Superior temporal gyrus (tissue), 1 donor: ENCODE data around the gene HMGN2.
"Not testable (repeated sequence)": the region's sequence is repeated elsewhere in the genome, so short reads cannot be mapped to it uniquely, and the experiment has no call there.

ENCODE experiments used
- DNase-seq: peaks from one replicate; pipeline ENCODE4 v3.0.0-alpha.2; 2016; ENCODE audit errors: extremely low spot score

HMGN2 gene

DNA sequence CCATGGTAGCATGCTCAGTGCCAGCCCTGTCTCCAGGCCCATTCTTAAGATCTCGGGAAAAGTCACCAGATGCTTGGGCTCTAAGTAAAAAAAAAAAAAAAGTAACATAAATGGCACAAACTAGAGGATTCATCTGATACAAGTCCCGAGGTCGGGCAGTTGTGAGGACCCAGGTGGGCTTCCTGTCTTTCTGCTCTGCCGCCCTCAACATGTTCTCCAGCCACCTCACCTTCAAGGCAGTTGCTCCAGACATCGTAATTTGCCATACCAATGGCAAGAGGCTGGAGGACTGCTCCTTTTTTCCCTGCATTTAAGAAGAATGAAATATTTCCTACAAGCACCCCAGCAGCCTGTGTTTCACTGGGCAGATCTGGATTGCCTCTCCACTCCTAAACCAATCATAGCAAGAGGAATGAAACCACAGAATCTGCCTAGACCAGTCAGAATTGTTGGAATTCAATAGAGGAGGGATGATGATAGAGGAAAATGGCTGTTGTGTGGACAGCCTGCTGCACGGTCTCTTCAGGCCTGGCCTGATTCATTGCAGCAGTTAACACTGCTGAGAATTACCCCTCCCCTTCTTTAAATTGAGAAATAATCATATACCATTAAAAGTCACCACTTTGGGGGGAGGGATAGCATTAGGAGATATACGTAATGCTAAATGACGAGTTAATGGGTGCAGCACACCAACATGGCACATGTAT lies 5.4 kb downstream of the HMGN2 start:
- DNase-seq: no peak

DNA sequence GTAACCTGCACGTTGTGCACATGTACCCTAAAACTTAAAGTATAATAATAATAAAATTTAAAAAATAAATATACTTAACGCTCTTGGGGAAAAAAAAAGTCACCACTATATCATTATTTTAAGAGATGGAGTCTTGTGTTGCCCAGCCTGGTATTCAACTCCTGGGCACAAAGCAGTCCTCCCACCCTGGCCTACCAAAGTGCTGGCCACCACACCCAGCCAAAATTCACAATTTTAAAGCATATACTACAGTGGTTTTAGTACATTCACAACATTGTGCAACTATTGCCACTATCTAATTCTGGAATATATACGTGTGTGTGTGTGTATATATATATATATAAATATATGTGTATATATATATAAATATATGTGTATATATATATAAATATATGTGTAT lies 5.9 kb downstream of the HMGN2 start:
- no peak for DNase-seq

DNA sequence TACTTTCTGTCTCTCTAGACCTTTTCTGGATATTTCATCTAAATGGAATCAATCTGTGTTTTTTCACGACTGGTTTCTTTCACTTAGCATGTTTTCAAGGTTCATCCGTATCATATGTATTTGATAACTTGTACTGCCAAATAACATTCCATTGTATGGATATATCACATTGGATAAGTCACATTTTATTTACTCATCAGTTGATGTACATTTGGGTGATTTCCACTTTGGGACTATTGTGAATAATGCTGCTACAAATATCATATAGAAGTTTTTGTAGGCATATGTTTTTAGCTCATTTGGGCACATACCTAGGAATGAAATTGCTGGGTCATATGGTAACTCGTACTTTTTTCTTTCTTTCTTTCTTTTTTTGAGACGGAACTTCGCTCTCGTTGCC lies 6.7 kb downstream of the HMGN2 start:
- DNase-seq: no peak

DNA sequence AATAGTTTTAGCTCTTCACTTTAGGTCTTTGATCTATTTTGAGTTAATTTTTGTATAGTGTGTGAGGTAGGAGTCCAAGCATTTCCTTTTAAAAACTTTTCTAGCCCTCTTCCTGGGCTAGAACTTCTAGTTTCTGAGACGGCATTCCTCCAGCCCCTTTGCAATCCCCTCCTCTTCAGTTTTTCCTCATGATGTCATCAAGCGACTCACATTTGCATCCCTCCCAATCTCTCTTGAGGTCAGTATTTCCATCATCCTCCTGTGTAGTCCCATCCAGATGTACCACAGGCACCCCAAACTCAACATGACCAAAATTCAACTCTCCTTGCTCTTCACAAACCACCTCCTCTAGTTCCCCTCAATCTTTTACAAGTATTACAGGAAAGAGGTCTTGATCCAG lies 10.7 kb downstream of the HMGN2 start:
- no peak for DNase-seq

DNA sequence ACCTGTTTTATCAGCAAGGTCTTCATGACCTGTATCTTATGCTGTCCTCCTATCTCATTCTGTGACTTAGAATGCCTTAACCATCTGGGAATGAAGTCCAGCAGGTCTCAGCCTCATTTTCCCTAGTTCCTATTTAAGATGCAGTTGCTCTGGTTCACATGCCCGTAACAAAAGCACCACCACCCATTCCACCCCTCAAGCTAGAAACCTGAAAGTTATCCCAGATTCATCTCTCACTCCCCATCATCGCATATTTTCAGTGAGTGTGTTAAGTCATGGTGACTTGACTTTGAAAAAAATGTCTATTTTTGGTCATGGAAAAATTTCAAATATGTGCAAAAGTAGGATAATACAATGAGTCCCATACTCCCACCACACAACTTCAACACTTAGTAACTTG lies 11.7 kb downstream of the HMGN2 start:
- no peak for DNase-seq

DNA sequence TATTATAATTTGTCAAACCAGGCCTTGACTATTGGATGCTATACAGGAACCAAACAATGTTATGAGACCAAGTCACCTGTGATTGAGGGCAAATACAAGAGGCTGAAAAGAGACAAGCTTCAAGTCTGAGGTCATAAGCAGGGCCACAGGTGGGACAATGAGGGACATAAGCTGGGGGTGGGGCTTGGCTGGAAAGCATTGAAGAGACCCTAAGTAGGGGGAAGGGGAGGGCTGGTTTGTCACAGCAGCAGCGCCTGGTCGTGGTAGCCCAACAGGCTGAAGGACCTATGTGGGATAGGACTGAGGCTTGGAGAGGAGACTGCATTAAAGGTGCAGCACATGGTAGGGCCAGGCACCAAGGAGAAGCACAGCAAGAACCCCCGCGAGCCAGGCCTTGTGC lies 17.9 kb downstream of the HMGN2 start:
- DNase-seq: no peak

DNA sequence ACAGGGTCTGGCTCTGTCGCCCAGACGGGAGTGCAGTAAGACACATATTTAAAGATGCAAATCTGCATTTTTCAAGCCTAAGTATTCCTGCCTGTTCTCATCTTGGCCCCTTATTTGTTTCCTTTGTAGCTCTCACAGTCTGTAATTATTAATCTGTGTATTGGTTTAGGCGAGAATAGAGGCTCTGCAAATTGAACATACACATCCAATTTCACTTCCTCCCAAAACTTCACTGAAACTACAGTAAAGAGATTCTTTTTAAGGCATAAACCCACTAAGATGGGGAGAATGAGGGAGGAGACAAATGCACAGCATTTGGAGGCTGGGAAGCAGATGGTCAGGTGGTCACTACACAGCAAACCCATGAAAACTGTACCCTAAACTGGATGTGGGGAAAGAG lies 21.0 kb downstream of the HMGN2 start:
- DNase-seq: no peak

DNA sequence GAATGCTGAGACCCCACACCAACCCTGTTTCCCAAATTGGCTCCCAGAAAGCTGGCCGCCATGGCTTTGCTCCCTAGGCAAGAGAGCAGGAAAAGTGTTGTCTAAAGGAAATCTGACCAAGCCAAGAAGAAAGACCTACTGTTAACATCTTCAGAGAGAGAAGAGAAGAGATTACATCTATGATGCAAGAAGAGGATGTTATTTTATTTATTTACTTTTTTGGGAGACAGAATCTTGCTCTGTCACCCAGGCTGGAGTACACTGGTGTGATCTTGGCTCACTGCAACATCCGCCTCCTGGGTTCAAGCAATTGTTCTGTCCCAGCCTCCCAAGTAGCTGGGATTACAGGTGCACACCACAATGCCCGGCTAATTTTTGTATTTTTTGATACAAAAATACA lies 21.7 kb downstream of the HMGN2 start:
- no peak for DNase-seq

DNA sequence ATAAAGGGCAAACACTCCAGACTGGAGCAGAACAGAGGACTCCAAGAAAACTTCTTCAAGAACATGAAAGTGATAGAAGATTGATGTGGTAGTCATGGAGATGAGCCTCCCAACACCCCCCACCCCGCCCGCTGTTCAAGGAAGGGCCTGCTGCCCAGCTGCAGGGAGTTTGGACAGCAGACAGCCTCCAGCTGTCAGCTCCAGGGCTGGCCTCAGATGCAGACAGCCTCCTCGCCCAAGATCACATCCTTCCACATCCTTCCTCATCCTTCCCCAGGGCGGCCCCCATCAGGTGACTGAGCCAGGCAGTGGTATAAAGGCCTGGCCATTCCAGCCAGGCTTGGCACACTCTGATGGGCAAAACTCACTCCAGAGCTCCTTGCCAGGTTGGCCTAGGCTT lies 24.6 kb downstream of the HMGN2 start:
- no peak for DNase-seq

DNA sequence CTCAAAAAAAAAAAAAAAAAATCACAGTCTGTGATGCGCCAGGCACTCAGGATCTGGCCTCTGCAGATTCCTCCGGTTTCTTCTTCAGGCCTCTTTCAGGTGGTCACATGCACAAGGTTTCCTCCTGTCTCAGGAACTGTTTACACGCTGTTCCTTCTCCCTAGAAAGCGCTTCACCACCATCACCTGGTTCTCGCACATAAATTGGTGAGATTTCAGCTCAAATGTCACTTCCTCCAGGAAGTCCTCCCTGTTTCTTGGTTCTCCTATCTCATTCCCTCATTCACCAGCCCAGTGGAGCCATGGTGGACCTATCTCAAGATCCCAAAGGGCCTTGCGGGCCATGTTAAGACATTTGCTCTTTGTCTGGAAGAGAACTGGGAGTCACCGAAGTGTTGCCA lies 26.7 kb downstream of the HMGN2 start:
- DNase-seq: no peak

DNA sequence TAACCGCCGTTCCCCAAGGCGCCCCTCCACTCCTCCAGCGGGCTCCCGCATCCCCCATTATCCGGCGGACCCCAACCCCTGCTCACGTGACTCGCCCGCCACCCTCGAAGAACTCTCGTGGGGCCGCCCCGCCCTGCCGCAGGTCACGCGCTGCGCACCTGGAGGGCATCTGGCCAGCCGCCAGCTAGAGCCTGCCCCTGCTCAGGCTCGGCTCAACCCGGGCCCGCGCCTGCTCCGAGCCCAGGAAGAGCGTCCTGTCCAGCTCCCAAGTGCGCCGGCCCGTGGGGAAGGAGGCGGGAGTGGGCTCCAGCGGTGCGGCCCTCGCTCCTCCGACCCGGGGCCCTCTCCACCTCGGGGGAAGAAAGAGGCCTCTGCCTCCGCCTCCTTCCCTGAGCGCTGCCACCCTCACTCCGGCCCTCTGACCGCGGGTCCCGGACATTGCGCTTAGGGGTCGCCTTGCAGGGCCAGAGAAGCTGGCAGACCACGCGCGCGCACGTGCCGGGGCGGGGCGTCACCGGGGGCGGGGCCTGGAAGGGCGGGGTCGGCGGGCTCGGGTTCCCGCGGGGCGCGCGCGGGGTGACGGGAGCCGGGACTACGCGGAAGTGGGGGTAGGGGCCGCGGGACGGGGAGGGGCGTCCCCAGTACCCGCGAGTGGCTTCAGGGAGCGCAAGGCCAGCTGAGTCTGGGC lies 28.4 kb downstream of the HMGN2 start:
- peak; percentile 75 for DNase-seq

DNA sequence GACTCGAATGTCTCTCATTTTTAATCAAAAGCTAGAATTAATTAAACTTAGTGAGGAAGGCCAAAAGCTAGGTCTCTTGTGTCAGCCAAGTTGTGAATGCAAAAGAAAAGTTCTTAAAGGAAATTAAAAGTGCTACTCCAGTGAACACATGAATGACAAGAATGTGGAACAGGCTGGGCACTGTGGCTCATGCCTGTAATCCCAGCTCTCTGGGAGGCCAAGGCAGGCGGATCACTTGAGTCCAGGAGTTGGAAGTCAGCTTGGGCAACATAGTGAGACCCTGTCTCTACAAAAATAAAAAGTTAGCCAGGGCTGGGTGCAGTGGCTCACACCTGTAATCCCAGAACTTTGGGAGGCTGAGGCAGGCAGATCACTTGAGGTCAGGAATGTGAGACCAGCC lies 38.5 kb downstream of the HMGN2 start:
- not testable (repeated sequence) for DNase-seq

DNA sequence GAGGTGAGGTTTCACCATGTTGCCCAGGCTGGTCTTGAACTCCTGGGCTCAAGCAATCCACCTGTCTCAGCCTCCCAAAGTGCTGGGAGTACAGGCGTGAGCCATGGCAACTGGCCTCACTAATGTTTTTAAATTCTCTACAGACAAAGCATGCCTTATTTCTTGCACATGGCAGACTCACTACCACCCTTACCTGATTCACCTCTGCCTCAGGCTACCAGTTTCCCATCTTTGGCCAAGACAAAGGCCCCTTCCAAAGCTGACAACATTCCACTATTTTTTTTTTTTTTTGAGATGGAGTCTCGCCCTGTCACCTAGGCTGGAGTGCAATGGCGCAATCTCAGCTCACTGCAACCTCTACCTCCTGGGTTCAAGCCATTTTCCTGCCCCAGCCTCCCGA lies 43.6 kb downstream of the HMGN2 start:
- DNase-seq: not testable (repeated sequence)

DNA sequence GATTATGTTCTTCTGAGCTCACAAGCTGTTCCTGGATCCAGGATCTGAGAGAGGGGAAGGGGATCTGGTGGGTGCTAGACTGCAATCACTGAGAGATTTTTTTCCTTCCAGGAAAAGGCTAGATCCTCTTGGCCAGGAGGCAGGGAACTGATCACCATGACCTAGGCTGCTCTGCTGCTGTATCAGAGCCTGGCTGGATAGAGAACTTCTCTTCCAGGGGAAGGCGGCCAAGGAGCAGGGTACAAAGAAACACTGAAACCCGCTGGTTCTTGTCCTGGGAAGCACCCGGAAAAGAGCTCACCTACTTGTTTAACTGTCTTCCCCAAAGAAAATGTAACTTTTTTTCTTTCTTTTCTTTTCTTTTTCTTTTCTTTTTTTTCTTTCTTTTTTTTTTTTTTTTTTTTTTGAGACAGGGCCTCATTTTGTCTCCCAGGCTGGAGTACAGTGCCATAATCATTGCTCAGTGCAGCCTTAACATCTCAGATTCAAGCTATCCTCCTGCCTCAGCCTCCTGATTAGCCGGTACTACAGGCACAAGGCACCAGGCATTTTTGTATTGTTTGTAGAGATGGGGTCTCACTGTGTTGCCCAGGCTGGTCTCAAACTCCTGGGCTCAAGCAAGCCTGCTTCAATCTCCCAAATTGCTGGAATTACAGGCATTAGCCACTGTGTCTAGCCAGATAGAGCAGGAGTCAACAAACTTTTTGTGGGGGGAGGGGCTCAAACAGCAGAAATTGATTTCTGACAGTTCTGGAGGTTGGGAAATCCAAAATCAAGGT lies 44.9 kb downstream of the HMGN2 start:
- no peak for DNase-seq

DNA sequence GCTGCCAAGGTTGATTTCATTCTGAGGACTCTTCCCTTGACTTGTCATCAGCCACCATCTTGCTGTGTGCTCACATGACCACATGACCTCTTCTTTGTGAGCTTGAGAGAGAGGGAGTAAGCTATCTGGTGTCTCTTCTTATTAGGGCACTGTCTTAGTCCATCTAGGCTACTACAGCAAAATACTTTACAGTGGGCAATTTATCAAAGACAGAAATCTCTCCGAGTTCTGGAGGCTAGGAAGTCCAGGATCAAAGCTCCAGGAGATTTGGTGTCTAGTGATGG lies 45.5 kb downstream of the HMGN2 start:
- no peak for DNase-seq

DNA sequence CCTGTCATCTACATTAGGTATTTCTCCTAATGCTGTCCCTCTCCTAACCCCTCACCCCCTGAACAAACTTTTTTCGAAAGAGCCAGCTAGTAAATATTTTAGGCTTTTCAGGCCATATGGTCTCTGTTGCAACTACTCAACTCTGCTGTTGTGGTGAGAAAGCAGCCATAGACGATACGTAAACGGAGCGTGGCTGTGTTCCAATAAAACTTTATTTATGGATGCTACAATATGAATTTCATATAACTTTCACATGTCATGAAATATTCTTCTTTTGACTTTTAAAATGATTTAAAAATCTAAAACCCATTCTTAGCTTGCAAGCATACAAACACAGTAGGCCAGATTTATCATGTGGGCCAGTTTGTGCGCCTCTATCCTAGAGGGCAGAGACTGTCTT lies 46.1 kb downstream of the HMGN2 start:
- no peak for DNase-seq

DNA sequence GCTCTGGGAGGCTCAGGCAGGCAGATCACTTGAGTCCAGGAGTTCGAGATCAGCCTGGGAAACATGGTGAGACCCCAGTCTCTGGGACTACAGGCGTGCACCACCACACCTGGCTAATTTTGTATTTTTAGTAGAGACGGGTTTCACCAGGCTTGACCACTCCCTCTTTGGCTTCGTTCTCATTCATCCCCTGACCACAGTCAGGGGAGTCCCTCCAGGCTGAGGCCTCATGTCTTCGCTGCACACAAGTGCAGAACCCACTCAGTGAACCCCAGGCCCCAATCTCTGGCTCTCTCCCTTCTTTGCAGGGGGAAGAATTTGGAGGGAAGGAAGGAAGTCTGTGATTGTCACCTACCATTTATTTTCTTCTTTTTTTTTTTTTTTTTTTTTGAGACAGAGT lies 48.1 kb downstream of the HMGN2 start:
- no peak for DNase-seq

DNA sequence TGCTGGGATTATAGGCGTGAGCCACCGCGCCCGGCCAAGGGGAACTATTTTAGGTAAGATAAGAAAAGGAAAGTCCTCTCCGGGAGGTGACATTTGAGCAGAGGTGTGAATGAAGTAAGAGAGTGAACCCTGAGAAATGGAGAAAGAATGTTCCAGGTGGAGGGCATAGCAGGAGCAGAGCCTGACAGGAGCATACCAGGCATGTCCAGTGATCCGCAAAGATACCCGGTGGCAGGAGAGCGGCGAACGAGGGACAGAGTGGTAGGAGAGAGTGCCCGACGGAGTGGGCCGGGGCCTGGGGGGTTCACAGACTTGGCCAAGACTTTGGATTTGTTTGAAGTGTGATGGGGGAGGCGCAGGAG lies 49.4 kb downstream of the HMGN2 start:
- no peak for DNase-seq

DNA sequence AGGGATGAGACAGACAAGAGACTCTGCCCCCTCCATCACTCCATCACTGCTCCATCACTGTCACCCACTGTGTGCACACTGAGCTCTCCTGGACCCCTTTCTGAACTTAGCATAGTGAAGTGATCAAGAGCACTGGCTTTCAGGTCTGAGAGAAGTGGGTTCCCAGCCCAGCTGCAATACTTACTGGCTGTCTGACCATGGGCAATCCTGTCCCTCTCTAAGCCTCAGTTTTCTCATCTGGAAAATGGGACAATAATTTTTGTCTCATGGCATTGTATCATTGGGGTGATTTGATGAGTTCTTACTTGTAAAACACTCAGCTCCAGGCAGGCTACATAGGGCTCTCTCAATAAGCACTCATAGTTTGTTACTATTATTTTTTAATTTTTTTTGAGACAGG lies 49.8 kb downstream of the HMGN2 start:
- no peak for DNase-seq

DNA sequence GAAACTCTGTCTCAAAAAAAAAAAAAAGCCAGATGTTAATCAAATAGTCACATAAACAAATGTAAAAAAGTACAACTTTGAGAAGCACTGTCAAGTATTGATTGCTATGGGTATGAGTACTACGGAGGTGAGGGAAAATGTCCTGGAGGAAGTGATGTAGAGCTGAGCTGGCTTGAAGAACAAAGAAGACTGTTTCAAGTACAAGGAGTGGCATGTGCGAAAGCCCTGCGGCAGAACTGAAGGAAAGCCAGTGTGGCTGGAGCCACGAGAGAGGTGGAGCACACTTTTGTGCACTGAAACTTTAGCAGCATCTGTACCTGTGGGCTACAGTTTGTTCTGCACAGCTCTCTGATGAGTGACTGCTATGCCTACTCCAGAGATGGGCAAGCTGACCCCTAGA lies 51.9 kb downstream of the HMGN2 start:
- DNase-seq: no peak
